Hematopoietic multipotent progenitor cell treated with erythropoietin and hydrocortisone succinate and interleukin-3 and kit ligand, for 15 days (in vitro differentiated cells): ENCODE measurements around the gene TUFT1.

ENCODE experiments used
- DNase-seq: peaks from one replicate; pipeline ENCODE4 v3.0.0-alpha.2; 2015; ENCODE audit warnings: low spot score

TUFT1 gene, protein sequence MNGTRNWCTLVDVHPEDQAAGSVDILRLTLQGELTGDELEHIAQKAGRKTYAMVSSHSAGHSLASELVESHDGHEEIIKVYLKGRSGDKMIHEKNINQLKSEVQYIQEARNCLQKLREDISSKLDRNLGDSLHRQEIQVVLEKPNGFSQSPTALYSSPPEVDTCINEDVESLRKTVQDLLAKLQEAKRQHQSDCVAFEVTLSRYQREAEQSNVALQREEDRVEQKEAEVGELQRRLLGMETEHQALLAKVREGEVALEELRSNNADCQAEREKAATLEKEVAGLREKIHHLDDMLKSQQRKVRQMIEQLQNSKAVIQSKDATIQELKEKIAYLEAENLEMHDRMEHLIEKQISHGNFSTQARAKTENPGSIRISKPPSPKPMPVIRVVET

DNA sequence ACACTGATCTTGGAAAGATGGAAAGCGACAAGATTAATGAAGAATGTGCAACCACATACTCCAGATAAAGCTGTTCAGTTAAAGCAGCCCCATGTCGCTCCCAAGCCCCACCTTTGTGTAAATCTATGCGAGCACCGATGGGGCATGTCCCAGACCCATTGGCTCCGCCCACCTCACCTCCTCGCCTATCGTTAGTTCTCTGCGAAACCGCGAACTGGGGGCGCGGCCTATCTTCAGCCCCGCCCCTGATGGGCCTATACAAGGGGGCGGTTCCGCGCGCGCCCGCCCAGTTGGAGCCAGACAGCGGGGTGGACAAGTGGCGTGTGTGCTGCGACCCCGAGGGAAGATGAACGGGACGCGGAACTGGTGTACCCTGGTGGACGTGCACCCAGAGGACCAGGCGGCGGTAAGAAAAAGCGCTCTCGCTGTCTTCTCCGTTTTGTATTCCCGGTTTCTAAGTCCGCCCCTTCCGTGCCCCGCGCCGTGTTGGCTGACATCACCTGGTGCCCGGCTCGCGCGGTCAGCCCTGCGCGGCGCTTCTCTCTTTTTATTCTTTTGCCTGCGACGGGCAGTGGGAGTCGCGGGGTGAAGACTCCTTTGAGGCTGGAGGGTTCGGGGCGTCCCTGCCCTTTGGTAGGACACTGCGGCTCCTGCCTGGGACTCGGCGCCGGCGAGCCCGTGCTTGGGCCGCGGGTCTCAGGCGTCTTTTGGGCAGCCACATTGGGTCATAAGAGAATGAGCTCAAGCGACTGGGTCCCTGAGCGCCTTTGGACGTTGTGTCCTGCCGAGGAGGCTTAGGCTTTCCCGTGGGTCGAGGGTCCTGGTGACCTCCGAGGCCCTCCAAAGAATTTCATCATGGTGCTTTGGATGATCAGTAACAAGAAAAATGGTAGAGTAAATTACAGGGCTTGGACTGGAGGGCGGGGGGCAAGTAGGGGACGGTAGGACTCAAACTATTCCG is at the start of gene TUFT1:
TSS of gene TUFT1 (plus strand) at position 289 of the 961 bp plus-strand sequence. CDS start at position 347, 58 bp downstream.
- peak; percentile 97 for DNase-seq

DNA sequence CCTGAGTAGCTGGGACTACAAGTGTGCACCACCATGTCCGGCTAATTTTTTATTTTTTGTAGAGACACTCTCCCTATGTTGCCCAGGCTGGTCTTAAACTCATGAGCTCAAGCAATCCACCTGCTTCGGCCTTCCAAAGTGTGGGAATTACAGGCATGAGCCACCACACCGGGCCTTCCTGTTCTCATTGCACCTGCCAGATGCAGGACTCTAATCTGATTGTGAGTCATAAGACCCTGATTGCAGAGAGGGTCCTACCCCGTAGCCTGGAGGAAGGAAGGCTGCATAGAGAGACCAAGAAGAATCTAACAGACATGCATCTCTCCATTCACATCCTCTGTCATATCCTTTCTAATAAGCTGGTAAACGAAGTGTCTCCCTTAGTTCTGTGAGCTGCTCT is 48.5 kb upstream of the TUFT1 start:
- no peak for DNase-seq

DNA sequence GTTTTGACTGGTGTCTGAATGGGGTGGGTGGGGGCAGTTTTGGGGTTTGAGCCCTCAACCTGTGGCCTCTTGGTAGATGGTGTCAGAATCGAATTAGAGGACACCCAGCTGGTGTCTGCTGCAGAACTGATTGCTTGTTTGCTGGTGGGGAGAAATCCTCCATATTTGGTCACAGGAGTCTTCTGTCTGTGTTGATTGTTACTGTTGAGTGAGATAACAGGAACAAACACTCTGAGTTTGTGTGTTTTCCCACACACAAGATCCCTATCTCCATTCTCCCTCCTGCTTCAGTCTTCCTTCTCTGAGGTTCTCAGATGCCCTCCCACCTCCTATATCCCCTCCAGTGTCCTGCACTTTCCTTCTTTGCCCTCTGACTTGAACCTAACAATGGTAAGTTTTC is 48.0 kb upstream of the TUFT1 start:
- no peak for DNase-seq

DNA sequence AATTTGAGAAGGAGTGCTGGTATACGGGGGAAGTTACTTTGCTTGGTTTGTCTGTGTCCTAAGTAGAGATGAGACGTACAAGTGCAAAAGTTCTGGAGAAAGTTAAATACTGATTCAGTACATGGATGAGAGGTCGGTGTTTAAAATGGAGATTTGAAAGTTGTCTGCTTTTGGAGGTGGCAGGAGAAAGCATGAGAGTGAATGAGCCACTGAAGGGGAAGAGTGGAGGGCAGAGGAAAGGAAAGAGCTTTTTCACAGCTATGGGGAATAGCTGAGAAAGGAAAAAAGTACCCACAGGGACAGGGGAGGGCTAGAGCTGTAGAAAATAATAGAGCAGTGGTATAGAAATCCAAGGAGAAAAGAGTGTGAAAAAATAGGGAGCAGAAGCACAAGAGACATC is 47.1 kb upstream of the TUFT1 start:
- no peak for DNase-seq

DNA sequence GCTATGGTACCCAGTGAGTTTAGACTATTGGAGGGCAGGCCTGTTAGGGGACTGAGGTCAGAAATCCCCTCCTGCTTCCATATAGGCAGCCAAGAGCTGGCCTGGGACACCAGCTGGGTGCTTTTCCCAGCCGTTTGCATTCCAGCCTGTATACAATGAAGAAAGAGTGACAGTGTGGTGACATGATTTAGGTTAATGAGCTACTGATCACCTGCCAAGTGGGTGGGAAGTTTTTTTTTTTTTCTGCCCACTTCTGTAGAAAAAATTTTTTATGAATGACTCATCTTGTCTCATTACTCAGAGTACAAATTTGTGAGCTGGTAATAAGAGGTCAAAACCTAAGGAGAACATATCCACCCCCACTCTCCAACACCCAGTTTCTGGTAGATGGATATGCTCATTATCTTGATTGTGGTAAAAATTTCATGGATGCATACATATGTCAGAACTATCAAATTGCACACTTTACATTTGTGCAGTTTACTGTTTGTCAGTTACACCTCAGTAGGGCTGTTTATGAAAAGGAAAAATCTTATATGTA is 45.3 kb upstream of the TUFT1 start:
- no peak for DNase-seq

DNA sequence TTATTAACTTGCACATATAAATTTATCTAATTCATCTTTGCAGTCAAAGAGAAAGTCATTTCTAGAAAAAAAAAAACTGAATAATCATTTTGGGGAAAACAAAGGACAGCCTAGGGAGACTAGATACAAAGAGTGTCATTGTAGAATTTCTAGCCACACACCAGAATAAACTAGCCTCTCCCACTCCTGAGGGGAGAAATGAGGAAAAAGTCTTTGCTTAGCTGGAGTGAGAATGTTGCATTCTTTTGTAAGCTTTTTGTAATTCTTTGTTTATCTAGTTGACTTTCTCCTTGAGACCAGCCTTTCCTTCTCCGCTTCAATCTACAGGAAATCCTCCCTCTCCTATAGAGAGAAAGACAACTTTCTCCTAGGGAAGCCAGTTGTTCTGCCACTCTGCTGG is 44.8 kb upstream of the TUFT1 start:
- DNase-seq: no peak

DNA sequence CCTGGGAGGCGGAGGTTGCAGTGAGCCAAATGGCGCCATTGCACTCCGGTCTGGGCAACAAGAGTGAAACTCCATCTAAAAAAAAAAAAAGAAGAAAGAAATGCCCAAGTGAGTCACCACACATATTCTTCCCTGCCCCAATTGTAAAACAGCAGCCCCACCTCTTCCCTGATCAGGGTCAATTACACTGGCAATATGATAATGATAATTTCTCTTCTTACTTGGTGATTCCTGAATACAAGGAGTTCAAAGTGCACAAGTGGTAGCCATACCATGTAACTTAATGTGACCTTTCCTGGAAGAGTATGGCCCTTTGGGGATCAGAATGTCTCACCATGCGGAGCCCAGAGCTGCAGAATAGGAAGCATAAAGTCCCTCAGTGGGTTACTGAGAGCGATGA is 40.7 kb upstream of the TUFT1 start:
- no peak for DNase-seq

DNA sequence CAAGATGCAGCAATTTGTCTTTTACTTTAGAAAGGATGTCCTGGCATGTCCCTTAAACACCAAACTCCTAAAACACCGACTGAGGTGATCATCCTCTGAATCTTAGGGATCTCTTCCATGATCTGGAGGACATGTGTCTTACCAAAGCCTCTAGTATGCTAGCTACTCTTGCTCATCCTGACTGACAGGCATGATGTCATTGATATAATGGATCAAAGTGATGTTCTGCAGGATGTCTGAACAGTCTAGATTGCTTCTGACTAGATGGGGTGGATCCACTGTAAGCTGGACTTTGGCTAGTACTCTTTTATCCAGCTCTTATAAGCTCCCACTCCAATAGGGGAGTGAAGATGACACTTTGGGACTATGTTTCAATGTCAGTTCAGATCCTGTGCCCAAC is 40.2 kb upstream of the TUFT1 start:
- no peak for DNase-seq

DNA sequence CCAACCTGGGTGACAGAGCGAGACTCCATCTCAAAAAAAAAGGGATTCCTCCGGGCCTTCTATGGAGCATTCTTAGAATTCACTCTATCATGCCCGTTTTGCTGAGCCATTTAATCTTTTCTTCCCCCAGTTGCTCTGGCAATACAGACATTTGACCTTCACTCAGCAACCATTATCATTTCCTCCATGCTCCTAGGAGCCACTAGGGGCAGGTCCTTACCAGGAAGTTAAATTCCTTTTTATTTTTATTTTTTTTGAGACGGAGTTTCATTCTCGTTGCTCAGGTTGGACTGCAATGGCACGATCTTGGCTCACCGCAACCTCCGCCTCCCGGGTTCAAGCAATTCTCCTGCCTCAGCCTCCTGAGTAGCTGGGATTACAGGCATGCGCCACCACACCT is 38.6 kb upstream of the TUFT1 start:
- DNase-seq: no peak

DNA sequence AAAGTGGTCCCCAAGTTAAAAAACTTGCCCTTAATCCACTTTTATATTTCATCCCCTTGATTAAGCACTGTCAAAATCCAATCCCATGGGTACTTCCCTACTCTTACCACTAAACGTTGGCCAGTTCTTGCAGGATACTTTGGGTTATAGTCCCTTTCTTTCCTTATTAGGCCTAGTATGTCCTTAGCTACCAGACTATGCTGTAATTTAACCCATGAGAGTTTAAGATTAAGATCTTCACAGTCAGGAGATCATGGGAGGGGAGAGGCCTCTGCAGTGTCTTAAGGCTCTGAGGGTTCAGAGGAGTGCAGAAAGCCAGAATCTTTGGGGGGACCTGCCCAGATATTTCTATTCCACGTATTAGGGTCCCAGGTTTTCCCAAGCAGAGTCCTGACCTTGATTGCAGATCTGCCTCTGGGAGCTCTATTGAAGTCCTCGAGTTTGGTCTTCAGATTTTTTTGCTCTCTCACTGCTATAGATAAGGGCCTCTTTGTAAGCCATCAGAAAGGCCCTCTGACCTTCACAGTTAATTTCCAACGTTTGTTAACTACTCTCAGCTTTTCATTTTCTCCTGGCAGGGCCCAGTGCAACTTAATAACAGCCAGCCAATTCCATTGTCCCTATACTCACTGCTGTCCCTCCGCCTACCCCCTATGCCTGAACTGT is 37.9 kb upstream of the TUFT1 start:
- no peak for DNase-seq

DNA sequence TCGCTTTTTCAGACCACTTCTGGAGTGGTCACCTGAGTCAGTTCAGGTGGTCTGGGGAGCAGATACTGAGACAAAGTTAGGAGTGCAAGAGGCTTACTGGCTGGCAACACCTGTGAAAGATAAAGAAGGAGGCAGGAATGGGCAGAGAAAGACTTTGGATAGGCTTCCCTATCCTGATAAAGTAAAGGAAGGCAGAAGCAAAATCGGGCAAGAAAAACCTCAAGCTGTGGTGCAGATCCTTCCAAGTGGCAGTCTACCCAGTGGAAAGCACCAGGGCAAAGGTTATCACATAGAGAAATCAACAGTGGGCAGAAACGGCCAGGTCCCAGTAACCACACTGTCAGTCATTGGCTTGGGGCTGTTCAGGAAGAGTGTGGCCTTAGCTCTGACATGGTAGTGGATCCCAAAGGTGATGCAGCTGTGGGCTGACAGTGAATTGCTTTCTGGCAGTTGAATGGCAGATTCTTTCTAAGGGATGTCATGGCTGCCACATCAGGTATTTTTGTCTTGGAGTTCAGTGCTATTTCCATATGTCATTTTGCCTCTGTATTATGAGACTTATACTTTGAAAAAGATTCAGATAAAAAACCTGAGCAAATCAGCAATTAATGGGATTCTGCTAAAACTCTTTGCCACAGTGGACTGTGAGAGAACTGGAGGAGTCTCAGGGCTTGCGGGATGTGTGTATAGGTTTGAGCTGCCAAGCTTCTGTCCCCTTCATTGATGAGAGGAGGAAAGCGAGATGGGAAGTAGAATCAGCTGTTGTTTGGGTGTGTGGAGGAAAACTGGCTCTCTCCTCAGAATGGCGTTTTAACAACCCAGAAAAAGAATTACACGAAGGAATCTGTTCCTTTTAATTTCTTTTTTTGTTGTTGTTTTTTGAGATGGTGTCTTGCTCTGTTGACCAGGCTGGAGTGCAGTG is 37.0 kb upstream of the TUFT1 start:
- DNase-seq: no peak

DNA sequence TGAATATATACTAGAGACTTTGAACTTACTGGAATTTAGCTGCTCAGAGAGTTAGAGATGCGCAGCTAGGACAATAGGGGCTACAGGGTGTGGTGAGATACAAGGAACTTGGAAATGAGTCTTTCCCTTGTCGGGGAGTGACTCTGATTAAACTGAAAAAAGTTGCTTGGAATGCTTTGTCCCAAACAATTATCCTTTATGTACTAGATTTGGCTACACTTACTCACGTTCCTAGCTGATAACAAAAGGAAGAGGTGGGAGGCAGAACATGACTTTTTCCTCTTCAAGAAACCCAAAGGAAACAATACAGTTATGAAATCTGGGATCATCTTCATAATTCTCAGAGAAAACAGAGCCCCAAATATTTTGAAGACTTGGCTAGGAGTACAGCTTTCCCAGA is 35.9 kb upstream of the TUFT1 start:
- no peak for DNase-seq

DNA sequence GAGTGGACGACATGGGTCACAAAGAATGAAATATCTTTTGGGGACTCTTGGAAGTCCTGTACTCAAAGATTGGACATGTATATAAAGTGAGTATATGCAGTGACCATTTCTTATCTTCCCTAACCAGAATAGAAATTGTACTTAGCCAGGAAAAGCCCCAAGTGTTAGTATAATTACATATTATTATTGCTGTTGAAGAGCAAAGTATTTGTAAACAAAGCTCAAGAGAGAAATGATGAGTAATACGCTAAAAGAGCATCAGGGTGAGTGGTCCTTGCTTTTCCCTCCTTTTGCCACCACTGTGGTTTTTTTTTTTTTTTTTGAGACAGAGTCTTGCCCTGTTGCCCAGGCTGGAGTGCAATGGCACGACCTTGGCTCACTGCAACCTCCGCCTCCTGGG is 35.4 kb upstream of the TUFT1 start:
- DNase-seq: no peak

DNA sequence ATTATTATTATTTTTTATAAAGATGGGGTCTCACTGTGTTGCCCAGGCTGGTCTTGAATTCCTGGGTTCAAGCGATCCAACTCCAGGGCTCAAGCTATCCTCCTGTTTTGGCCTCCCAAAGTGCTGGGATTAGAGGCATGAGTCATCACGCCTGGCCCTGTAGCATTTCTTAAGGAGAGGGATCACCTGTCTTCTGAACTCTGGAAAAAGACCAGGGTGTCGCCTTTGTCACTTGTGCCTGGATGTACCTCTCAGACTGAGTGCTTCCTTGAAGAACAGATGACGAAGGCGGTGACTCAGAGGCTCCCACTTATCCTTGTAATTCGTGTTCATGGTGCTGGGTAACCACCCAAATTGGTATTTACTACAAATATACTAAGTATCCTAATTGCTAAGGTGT is 31.3 kb upstream of the TUFT1 start:
- no peak for DNase-seq

DNA sequence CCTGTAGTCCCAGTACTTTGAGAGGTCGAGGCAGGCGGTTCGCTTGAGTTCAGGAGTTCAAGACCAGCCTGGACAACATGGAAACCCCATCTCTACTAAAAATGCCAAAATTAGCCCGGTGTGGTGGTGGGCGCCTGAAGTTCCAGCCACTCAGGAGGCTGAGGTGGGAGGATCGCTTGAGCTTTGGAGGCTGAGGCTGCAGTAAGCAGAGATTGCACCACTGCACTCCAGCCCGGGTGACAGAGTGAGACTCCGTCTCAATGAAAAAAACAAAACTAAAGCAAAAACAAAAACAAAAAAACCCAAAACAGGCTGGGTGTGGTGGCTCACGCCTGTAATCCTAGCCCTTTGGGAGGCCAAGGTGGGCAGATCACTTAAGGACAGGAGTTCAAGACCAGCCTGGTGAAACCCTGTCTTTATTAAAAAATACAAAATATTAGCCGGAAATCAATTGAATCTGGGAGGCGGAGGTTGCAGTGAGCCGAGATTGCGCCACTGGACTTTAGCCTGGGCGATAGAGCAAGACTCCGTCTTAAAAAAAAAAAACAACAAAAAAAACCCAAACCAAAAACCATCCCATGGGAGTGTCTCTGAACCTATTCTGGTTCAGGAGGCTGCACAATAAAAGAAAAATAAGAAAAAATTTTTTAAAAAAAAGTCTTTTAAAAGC is 30.6 kb upstream of the TUFT1 start:
- DNase-seq: no peak

DNA sequence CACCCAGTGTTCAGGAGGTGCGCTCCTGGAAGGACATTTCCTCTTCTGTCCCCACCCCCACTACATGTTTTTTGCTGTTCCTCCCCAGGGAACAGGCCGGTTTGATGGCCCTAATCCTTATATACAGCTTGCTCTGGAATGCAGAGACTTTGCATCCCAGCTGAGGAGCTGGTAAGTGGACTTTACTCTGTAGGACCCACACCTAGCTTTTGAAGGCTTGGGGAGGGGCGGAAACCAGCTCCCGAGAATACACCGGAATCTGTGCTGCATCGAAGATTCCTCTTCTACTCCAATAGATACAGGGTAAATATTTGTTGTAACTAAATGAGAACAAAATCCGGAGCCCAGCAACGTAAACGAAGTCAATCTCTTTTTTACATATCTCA is 30.1 kb upstream of the TUFT1 start:
- no peak for DNase-seq

DNA sequence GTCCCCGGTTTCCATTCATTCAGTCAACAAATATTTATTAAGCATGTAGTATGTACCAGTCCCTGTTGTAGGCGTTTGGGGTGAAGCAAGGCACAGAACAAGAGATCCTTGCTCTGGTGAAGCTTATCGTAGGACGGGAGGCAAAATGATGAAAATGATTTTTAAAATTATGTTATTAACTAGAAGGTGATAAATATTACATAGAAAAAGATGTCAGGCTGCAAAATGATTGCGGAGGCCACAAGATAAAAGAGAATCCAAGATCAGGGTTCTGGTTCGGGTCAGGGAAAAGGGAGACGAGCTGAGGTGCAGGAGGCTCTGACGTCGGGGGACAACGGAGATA is 29.5 kb upstream of the TUFT1 start:
- DNase-seq: no peak

DNA sequence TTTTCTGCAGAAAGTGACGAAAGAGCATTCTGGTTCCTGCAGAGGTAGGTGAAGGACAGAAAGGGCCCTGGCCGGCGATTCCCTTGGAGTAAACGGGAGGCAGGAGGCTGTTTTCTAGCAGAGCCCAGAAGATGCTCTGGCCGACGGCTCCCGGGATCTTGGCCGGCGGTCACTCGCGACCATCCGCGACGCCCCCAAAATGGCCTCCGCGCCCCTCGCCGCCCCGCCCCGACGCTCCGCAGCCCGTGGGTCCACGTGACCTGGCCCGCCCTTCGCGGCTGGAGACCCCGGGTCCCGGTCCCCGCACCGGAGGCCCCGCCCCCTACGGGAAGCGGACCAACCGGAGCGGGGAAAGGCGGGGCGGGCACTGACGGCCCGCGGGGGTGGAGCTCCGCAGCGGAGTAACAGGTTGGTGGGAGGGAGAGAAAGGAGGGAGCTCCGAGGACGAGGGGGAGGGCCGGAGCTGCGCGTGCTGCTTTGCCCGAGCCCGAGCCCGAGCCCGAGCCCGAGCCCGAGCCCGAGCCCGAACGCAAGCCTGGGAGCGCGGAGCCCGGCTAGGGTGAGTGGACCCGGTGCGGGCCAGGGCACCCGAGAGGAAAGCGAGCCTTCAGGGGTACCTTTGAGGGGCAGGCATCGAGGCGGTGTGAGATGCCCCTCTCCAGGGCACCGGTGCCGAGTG is 29.0 kb upstream of the TUFT1 start, which contains the start of gene CGN:
TSS of gene CGN (plus strand) at position 431 of the 679 bp plus-strand sequence. CDS start 7,133 bp downstream, outside the sequence.
- peak; percentile 48 for DNase-seq

DNA sequence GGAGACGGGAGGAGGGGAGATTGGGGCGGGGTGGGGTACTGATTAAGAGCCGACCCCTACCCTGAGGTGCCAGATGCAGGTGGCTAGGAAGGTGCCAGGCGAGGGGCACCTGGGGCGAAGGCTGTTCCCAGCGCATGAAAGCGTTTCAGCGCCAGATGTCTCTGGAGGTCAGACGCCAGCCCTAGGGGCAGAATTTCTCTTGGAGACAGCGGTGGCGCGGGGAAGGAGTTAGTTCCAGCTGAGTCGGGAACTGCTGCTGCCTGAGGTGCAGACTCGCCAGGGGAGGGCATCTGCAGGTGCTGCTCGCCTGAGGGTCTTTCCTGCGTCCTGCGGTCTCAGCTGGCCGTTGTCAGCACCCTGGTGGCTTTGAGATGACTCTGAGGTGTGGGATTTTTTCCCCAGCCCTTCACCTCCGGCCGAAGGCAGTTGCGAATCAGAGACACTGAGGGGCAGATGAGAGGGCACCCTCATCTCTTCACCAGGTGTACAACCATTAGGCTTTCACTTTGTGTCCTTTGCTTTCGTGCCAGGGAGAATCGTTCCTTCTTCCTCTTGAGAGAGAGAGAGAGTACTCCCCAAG is 28.4 kb upstream of the TUFT1 start:
- no peak for DNase-seq

DNA sequence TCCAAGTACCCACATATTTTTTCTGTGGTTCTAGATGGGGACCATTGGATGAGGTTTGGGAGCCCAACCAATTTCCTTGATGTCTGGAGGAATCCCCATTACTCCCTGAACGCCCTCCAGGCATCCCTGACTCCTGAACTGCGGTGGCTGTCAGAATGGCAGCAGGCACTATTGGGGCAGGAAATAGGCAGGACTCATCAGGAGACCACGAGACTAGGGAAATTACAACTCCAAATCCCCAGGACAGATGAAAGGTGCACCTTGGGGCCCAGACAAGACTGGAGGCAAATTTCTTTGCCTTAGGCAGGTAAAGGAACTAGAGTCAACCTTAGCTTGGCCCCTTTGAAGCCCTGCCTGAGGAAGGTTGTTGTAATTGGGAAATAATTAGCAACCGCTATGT is 27.8 kb upstream of the TUFT1 start:
- DNase-seq: no peak
